ENCODE results near the gene RPP30. TPM values are rescaled to one million over a fixed set of nuclear protein-coding genes. Genes with fewer than 3 reads are reported as not detected.
"Not testable (repeated sequence)": the region's sequence is repeated elsewhere in the genome, so short reads cannot be mapped to it uniquely, and the experiment has no call there.

The RPP30 gene
- total RNA-seq, 6 experiments from 2014 or later = 10.1 to 16.8 (median 12.8) TPM

- intact Hi-C loops (cut with DNase I) = no loop called here
- no peak overlapping the region for H3K4me3 ChIP-seq
- 88% methylated on average over 2 of the region's 2 CpGs for WGBS (ENCODE audit: insufficient coverage, low coverage, low lambda C conversion rate, missing lambda C conversion rate)
These were observed 18.6 kb downstream of the RPP30 start for GRCh38 chr10:90890347-90890746.

DNA sequence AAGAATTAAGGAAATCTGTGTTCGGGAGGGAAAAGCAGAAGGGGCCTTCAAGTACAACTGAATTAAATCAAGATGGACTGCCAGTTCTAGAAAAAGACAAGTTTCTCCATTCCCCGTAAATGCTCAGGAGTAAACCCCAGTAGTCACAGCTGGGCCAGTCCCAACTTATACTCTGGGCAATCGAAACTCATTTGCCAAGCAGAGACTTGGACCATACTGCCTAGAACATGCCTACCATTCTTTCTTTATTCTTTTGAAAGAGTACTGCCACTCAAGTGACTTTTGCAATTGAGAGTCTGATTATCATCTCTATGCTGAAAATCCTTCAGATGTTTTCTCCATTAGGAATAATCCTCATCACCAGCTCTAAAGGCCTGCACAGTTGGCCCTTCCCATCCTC is 21.4 kb downstream of the RPP30 start:
- Histone ChIP-seq H3K27ac (no peak overlapping the region), H3K27me3 (no peaks in the 10 kb centered on the region), H3K4me1 (peaks cover 0 to 4% (median under 1%) of the 10 kb centered on the region in 4 donors), H3K36me3 (peaks cover 0 to 30% (median 1%) of the 10 kb centered on the region in 4 donors), H3K4me3 (no peak overlapping the region), H3K9me3 (no peaks in the 10 kb centered on the region)
- 100% methylated on average over 2 of the region's 3 CpGs for WGBS (ENCODE audit: insufficient coverage, low coverage, low lambda C conversion rate, missing lambda C conversion rate)
- DNase-seq (no peak), ATAC-seq (no peak)
- intact Hi-C loops (cut with DNase I) = no loop called here
- TF ChIP-seq, protein P1, sequence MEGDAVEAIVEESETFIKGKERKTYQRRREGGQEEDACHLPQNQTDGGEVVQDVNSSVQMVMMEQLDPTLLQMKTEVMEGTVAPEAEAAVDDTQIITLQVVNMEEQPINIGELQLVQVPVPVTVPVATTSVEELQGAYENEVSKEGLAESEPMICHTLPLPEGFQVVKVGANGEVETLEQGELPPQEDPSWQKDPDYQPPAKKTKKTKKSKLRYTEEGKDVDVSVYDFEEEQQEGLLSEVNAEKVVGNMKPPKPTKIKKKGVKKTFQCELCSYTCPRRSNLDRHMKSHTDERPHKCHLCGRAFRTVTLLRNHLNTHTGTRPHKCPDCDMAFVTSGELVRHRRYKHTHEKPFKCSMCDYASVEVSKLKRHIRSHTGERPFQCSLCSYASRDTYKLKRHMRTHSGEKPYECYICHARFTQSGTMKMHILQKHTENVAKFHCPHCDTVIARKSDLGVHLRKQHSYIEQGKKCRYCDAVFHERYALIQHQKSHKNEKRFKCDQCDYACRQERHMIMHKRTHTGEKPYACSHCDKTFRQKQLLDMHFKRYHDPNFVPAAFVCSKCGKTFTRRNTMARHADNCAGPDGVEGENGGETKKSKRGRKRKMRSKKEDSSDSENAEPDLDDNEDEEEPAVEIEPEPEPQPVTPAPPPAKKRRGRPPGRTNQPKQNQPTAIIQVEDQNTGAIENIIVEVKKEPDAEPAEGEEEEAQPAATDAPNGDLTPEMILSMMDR (IDR thresholded peaks at IDR 0.05) = no peak
- no peak for TF ChIP-seq POLR2A (IDR thresholded peaks at IDR 0.05)

More at GRCh38 chr10:90890347-90890746, 18.6 kb downstream of the RPP30 start:
- TF ChIP-seq POLR2A (IDR thresholded peaks at IDR 0.05) = no peak
- TF ChIP-seq, protein P1 (IDR thresholded peaks at IDR 0.05) = no peak
- Histone ChIP-seq H3K9me3 (no peaks in the 10 kb centered on the region), H3K27ac (no peak overlapping the region), H3K27me3 (no peaks in the 10 kb centered on the region), H3K4me1 (peaks cover 0 to 15% (median 3%) of the 10 kb centered on the region in 4 donors), H3K36me3 (peaks cover 0 to 17% (median 1%) of the 10 kb centered on the region in 4 donors)
- no peak for ATAC-seq
- no peak for DNase-seq

DNA sequence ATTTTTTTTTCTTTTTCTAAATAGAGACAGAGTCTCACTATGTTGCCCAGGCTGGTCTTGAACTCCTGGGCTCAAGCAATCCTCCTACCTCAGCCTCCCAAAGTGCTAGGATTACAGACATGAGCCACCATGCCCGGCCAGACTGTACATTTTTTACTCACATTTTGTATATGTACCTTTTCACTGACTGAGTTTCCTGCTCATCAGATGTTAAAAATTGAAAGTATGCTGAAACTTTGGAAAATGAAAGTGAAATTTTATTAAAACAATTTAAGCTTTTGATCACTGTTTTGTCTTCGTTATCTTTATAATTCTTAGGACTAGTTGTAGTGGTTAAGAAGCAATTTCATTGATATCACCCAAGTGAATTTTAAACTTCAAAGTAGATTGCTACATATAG is 25.1 kb downstream of the RPP30 start:
- H3K27me3 ChIP-seq; H3K4me3 ChIP-seq; H3K9me3 ChIP-seq; ATAC-seq; intact Hi-C loops (cut with DNase I); DNase-seq; H3K4me1 ChIP-seq; H3K27ac ChIP-seq: not testable (repeated sequence)
- 63% methylated on average over 2 of the region's 2 CpGs for WGBS (ENCODE audit: insufficient coverage, low coverage, low lambda C conversion rate, missing lambda C conversion rate)
- H3K36me3 ChIP-seq = peaks cover 0 to 29% (median 2%) of the 10 kb centered on the region in 4 donors

GRCh38 chr10:90905925-90906324 is 34.2 kb downstream of the RPP30 start:
- H3K9me3 ChIP-seq = no peaks in the 10 kb centered on the region
- intact Hi-C loops (cut with DNase I) = no loop called here

GRCh38 chr10:90906596-90906995 is 34.8 kb downstream of the RPP30 start:
- DNase-seq (no peak), ATAC-seq (no peak)
- H3K9me3 ChIP-seq = no peaks in the 10 kb centered on the region
- no peak overlapping the region for H3K4me3 ChIP-seq
- no peaks in the 10 kb centered on the region for H3K4me1 ChIP-seq
- H3K36me3 ChIP-seq = no peaks in the 10 kb centered on the region
- WGBS (ENCODE audit: insufficient coverage, low coverage, low lambda C conversion rate, missing lambda C conversion rate) = 63% methylated on average over 1 of the region's 1 CpG
- intact Hi-C loops (cut with DNase I) = no loop called here
- H3K27me3 ChIP-seq = no peaks in the 10 kb centered on the region
- no peak overlapping the region for H3K27ac ChIP-seq
- TF ChIP-seq POLR2A (IDR thresholded peaks at IDR 0.05) = no peak
- TF ChIP-seq, protein P1 (IDR thresholded peaks at IDR 0.05) = no peak

More at GRCh38 chr10:90905925-90906324, 34.2 kb downstream of the RPP30 start:
- DNase-seq (no peak), ATAC-seq (no peak)
- no peaks in the 10 kb centered on the region for H3K4me1 ChIP-seq
- no peaks in the 10 kb centered on the region for H3K27me3 ChIP-seq
- H3K4me3 ChIP-seq = no peak overlapping the region
- WGBS (ENCODE audit: insufficient coverage, low coverage, low lambda C conversion rate, missing lambda C conversion rate) = 82% methylated on average over 1 of the region's 1 CpG
- TF ChIP-seq POLR2A (IDR thresholded peaks at IDR 0.05) = no peak
- TF ChIP-seq, protein P1 (IDR thresholded peaks at IDR 0.05) = no peak
- no peak overlapping the region for H3K27ac ChIP-seq
- H3K36me3 ChIP-seq = peaks cover 0 to 3% (median 0%) of the 10 kb centered on the region in 4 donors

Data from right lobe of liver (tissue), 6 donors.